Measurements from ENCODE around the gene TMEM212.
"Not testable (repeated sequence)": the region's sequence is repeated elsewhere in the genome, so short reads cannot be mapped to it uniquely, and the experiment has no call there.

The TMEM212 gene

GRCh38 chr3:171892457-171892856 lies 49.3 kb downstream of the TMEM212 start:
- DNase-seq (ENCODE audit: low spot score), result no peak

- no peak for DNase-seq (ENCODE audit: low spot score)
Observed at GRCh38 chr3:171895291-171895690, 52.1 kb downstream of the TMEM212 start.

- DNase-seq (ENCODE audit: low spot score), result no peak
Observed at GRCh38 chr3:171895900-171896299, 52.8 kb downstream of the TMEM212 start.

GRCh38 chr3:171896316-171896715 lies 53.2 kb downstream of the TMEM212 start:
- DNase-seq (ENCODE audit: low spot score), result no peak

GRCh38 chr3:171898192-171898591 lies 55.0 kb downstream of the TMEM212 start:
- DNase-seq (ENCODE audit: low spot score), result no peak

GRCh38 chr3:171900446-171900845 lies 57.3 kb downstream of the TMEM212 start:
- DNase-seq (ENCODE audit: low spot score), result no peak

- DNase-seq (ENCODE audit: low spot score), result no peak
Observed at GRCh38 chr3:171901615-171902312, 58.6 kb downstream of the TMEM212 start.

- no peak for DNase-seq (ENCODE audit: low spot score)
Observed at GRCh38 chr3:171904829-171905228, 61.7 kb downstream of the TMEM212 start.

GRCh38 chr3:171906503-171906902 lies 63.4 kb downstream of the TMEM212 start:
- not testable (repeated sequence) for DNase-seq (ENCODE audit: low spot score)

GRCh38 chr3:171906951-171907676 lies 64.0 kb downstream of the TMEM212 start:
- DNase-seq (ENCODE audit: low spot score), result no peak

- no peak for DNase-seq (ENCODE audit: low spot score)
Observed at GRCh38 chr3:171907761-171908160, 64.6 kb downstream of the TMEM212 start.

GRCh38 chr3:171908731-171909130 lies 65.6 kb downstream of the TMEM212 start:
- DNase-seq (ENCODE audit: low spot score), result no peak
